IMR-90 (cell line): ENCODE results near the gene SLC16A9. TPM values are rescaled to one million over a fixed set of nuclear protein-coding genes. Genes with fewer than 3 reads are reported as not detected.

ENCODE experiments used
- ATAC-seq: fragments of 200-7000 bp; cut with Tn5 transposase; 2 replicates; pipeline ENCODE4 v1.9.1; 2020; ENCODE audit warnings: low read depth, mild to moderate bottlenecking, moderate library complexity
- BruUV-seq: library from RNA; stranded (reverse); fragments of 400-500 nt; replicated peaks from 2 replicates; lab custom pipeline; 2021; lab: Mats Ljungman, UMichigan
- CTCF ChIA-PET: fragments of 300-600 bp; formaldehyde crosslinking; extraction: SDS; loops from one replicate; lab custom pipeline; 2021; ENCODE audit warnings: antibody characterized with exemption; lab: Yijun Ruan, JAX
- POLR2A ChIA-PET: fragments of 300-600 bp; sonication (Branson Sonifier 250); formaldehyde crosslinking; loops from one replicate; lab custom pipeline; 2022; ENCODE audit warnings: antibody characterized with exemption; ENCODE audit not compliant: unreplicated experiment; lab: Charles Lee
- DNase-seq: peaks from one replicate; pipeline ENCODE4 v3.0.0; 2013
- H2AFZ ChIP-seq: replicated peaks from 2 replicates; pipeline ENCODE3; 2013; ENCODE audit warnings: low read length, mild to moderate bottlenecking; ENCODE audit not compliant: poor library complexity
- H2AK5ac ChIP-seq: 2 replicates; pipeline ENCODE4 v1.6.1; 2013; ENCODE audit warnings: low read depth, low read length, inconsistent platforms
- H2AK9ac ChIP-seq: replicated peaks from 2 replicates; pipeline ENCODE3; 2013; ENCODE audit warnings: mild to moderate bottlenecking, low read depth, low read length, moderate library complexity; ENCODE audit not compliant: poor library complexity
- H2BK120ac ChIP-seq: 2 replicates; pipeline ENCODE4 v1.6.1; 2013; ENCODE audit warnings: low read depth, low read length, inconsistent platforms
- H2BK15ac ChIP-seq: 3 replicates; pipeline ENCODE4 v1.6.1; 2013; ENCODE audit warnings: low read depth, low read length, inconsistent platforms
- H2BK20ac ChIP-seq: 2 replicates; pipeline ENCODE4 v1.6.1; 2013; ENCODE audit warnings: low read depth, mild to moderate bottlenecking, inconsistent platforms, low read length, moderate library complexity
- H2BK5ac ChIP-seq: 2 replicates; pipeline ENCODE4 v1.6.1; 2013; ENCODE audit warnings: mild to moderate bottlenecking, low read depth, low read length, inconsistent platforms; ENCODE audit not compliant: poor library complexity, severe bottlenecking
- H3K14ac ChIP-seq: replicated peaks from 2 replicates; pipeline ENCODE4 v1.6.1; 2013; ENCODE audit warnings: low read depth, low read length, inconsistent platforms
- H3K18ac ChIP-seq: 2 replicates; pipeline ENCODE4 v1.6.1; 2013; ENCODE audit warnings: low read depth, low read length, control low read depth
- H3K23ac ChIP-seq: 2 replicates; pipeline ENCODE4 v1.6.1; 2013; ENCODE audit warnings: low read depth, low read length, inconsistent platforms
- H3K27ac ChIP-seq: 2 replicates; pipeline ENCODE4 v1.5.1; 2013; ENCODE audit warnings: mild to moderate bottlenecking, control low read depth, low read length; ENCODE audit not compliant: insufficient read depth
- H3K27me3 ChIP-seq: 2 replicates; pipeline ENCODE4 v1.6.1; 2013; ENCODE audit warnings: low read length; ENCODE audit not compliant: control insufficient read depth, insufficient read depth
- H3K36me3 ChIP-seq: 2 replicates; pipeline ENCODE4 v1.6.1; 2013; ENCODE audit warnings: low read length, mixed read lengths; ENCODE audit not compliant: control insufficient read depth, insufficient read depth
- H3K4ac ChIP-seq: 2 replicates; pipeline ENCODE4 v1.6.1; 2013; ENCODE audit warnings: low read depth, low read length, inconsistent platforms
- H3K4me1 ChIP-seq: 2 replicates; pipeline ENCODE4 v1.6.1; 2013; ENCODE audit warnings: low read length, mixed read lengths; ENCODE audit not compliant: control insufficient read depth, insufficient read depth
- H3K4me2 ChIP-seq: 2 replicates; pipeline ENCODE4 v1.6.1; 2013; ENCODE audit warnings: low read depth, mild to moderate bottlenecking, control low read depth, low read length, moderate library complexity
- H3K4me3 ChIP-seq: 2 replicates; pipeline ENCODE4 v1.5.1; 2013; ENCODE audit warnings: low read depth, mild to moderate bottlenecking, control low read depth, low read length, moderate library complexity; ENCODE audit not compliant: insufficient read depth
- H3K56ac ChIP-seq: 2 replicates; pipeline ENCODE4 v1.6.1; 2013; ENCODE audit warnings: low read length, inconsistent platforms; ENCODE audit not compliant: insufficient read depth; ENCODE audit errors: extremely low read depth
- H3K79me1 ChIP-seq, 2 experiments: 2 replicates each; pipeline ENCODE4 v1.6.1; 2013; ENCODE audit warnings: low read length in 2 of 2, inconsistent platforms in 1 of 2, low read depth in 1 of 2
- H3K9ac ChIP-seq: 2 replicates; pipeline ENCODE4 v1.6.1; 2013; ENCODE audit warnings: low read depth, low read length, control low read depth
- H3K9me1 ChIP-seq: 2 replicates; pipeline ENCODE4 v1.6.1; 2013; ENCODE audit warnings: low read length, inconsistent platforms; ENCODE audit not compliant: insufficient read depth
- H3K9me3 ChIP-seq: 2 replicates; pipeline ENCODE4 v1.6.1; 2013; ENCODE audit warnings: low read length; ENCODE audit not compliant: control insufficient read depth, insufficient read depth
- H4K20me1 ChIP-seq: 2 replicates; pipeline ENCODE4 v1.6.1; 2013; ENCODE audit warnings: low read length, inconsistent platforms; ENCODE audit not compliant: insufficient read depth
- H4K5ac ChIP-seq: 2 replicates; pipeline ENCODE4 v1.6.1; 2013; ENCODE audit warnings: mild to moderate bottlenecking, low read depth, low read length, control low read depth
- H4K8ac ChIP-seq, 2 experiments: 2 replicates each; pipeline ENCODE4 v1.6.1; 2013; ENCODE audit warnings: low read depth in 2 of 2, low read length in 2 of 2, control low read depth in 1 of 2, inconsistent platforms in 1 of 2
- H4K91ac ChIP-seq: 2 replicates; pipeline ENCODE4 v1.6.1; 2013; ENCODE audit warnings: low read depth, low read length, inconsistent platforms; ENCODE audit not compliant: insufficient read depth
- BHLHE40 ChIP-seq: fragments of 150-350 bp; IDR thresholded peaks from 2 replicates; pipeline ENCODE4 v1.6.1; 2016; ENCODE audit warnings: mild to moderate bottlenecking, low read depth, low read length
- CTCF ChIP-seq: conservative IDR thresholded peaks from 2 replicates; pipeline ENCODE4 v1.5.1; 2012; ENCODE audit warnings: mild to moderate bottlenecking, low read depth, low read length, improper control_type of control experiment
- FOS ChIP-seq: fragments of 150-350 bp; IDR thresholded peaks from 2 replicates; pipeline ENCODE4 v1.6.1; 2016; ENCODE audit warnings: low read depth, low read length
- WGBS, 2 experiments: methylation state at CpG; one replicate each; pipeline versions ENCODE4 v1.1.5 to v1.1.7; 2013; ENCODE audit warnings: missing lambda C conversion rate in 2 of 2; ENCODE audit not compliant: insufficient read length in 1 of 2; ENCODE audit errors: extremely low coverage in 2 of 2; 5-methylcytosine and 5-hydroxymethylcytosine counted together
- dilution Hi-C: fragments of 300-500 bp; cut with HindIII; formaldehyde crosslinking; loops from one replicate; pipeline ENCODE4 v1.14.3; 2018; ENCODE audit warnings: low sequenced_read_pairs; ENCODE audit not compliant: unreplicated experiment
- in situ Hi-C: fragments of 300-500 bp; cut with MboI; formaldehyde crosslinking; loops from 3 replicates; pipeline ENCODE4 v1.14.3; 2019; ENCODE audit warnings: low sequenced_read_pairs, inconsistent platforms, mixed read lengths
- intact Hi-C: fragments of 100-400 bp; cut with micrococcal nuclease; formaldehyde crosslinking; loops from 2 replicates; pipeline ENCODE4 v1.10.0; 2022
- polyA plus RNA-seq, 3 experiments: library from polyadenylated mRNA; depleted of rRNA; stranded (reverse); fragments of >200 nt; gene quantifications; 2 replicates each; pipeline ENCODE4 v1.2.3, GENCODE V29; 2012; ENCODE audit warnings: low replicate concordance in 1 of 3
- total RNA-seq: library from RNA; depleted of rRNA; stranded (reverse); fragments of >200 nt; gene quantifications from 2 replicates; pipeline ENCODE4 v1.2.3, GENCODE V29; 2012

The SLC16A9 gene
- total and polyA plus RNA-seq, 2 of the 4 experiments (the other 2 are of a cell fraction), result 0.18 to 0.26 TPM

GRCh38 chr10:59719374-59719773 is 9.7 kb upstream of the SLC16A9 start:
- no peak overlapping the region for H2AK9ac ChIP-seq
- no peak overlapping the region for H3K4ac ChIP-seq
- H3K56ac ChIP-seq, result no peak overlapping the region
- H3K27ac ChIP-seq, result no peak overlapping the region
- no TSS peak for BruUV-seq
- intact Hi-C loops (no loop called here), dilution Hi-C loops (no loop called here), in situ Hi-C loops (no loop called here)
- ChIA-PET CTCF (no interaction called here), POLR2A (no interaction called here)
- ATAC-seq (no peak), DNase-seq (no peak)
- no peak overlapping the region for H2BK5ac ChIP-seq
- H4K91ac ChIP-seq, result no peak overlapping the region
- no peak overlapping the region for H4K8ac ChIP-seq
- H3K79me1 ChIP-seq, result no peaks in the 10 kb centered on the region
- peaks cover 2% of the 10 kb centered on the region; the same call in 1 of the 2 replicates for H3K27me3 ChIP-seq
- H4K20me1 ChIP-seq, result no peaks in the 10 kb centered on the region
- no peak overlapping the region for H2AFZ ChIP-seq
- H2BK20ac ChIP-seq, result no peak overlapping the region
- no peaks in the 10 kb centered on the region for H3K9me1 ChIP-seq
- no peak overlapping the region for H3K9ac ChIP-seq
- H3K4me2 ChIP-seq, result no peak overlapping the region
- H3K14ac ChIP-seq, result no peak overlapping the region
- no peak overlapping the region for H3K23ac ChIP-seq
- H3K4me3 ChIP-seq, result no peak overlapping the region
- H4K5ac ChIP-seq, result no peak overlapping the region
- H3K36me3 ChIP-seq, result no peaks in the 10 kb centered on the region
- no peak overlapping the region for H2AK5ac ChIP-seq
- no peak overlapping the region for H2BK15ac ChIP-seq
- no peaks in the 10 kb centered on the region for H3K9me3 ChIP-seq
- H3K4me1 ChIP-seq, result no peaks in the 10 kb centered on the region
- no peak for TF ChIP-seq BHLHE40
- no peak for TF ChIP-seq FOS
- no peak; the same call in 1 of the 2 replicates for TF ChIP-seq CTCF
- no peak overlapping the region for H3K18ac ChIP-seq
- no peak overlapping the region for H2BK120ac ChIP-seq
- WGBS, 2 experiments, result no CpG with 5 or more reads among the region's 2 CpGs
